PFSK-1 (cell line): Measurements from ENCODE around the gene CLCF1.

Experiments
- POLR2AphosphoS5 ChIP-seq: IDR thresholded peaks from 2 replicates; pipeline ENCODE4 v1.6.1; 2012; ENCODE audit warnings: low read depth, mild to moderate bottlenecking, control low read depth, low read length, moderate library complexity
- TAF1 ChIP-seq: IDR thresholded peaks from 2 replicates; pipeline ENCODE4 v1.6.1; 2012; ENCODE audit warnings: low read length, control low read depth, borderline replicate concordance; ENCODE audit not compliant: insufficient read depth

DNA sequence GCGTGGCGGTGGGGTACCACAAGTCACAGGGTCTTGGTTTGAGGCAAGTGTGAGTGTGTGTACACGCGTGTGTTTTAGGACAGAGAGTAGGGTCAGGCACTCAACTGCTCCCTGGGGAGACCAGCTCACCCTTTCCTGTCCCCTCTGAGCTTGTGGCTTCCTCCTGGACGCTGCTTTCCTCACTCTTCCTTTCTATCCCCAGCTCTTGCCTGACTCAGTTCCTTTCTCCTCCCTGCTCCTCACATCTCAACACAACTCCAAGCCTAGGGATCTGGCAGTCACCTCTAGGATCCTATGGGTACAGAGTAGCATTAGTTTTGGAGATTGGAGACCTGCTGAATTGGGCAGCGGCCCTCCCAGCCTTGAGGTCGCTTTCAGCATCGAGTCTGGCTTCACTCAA lies 4.1 kb downstream of the CLCF1 start:
- TF ChIP-seq POLR2AphosphoS5 (no peak), TAF1 (no peak)
